ENCODE data around the gene ALPK3.

ALPK3 gene

DNA sequence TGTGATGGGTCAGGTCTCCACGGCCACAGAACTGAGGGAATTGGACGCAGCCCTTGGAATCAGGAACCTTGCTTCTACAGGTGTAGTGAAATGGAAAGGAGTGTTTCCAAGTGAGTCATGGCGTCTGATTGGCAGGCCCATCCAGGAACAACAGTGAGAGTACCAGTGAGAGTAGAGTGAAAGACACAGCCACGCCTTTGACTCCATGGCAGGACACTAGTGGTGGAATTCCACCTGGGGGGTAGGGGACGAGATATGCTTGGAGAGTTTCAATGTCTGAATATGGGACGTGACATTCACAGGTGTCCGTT is 64.3 kb downstream of the ALPK3 start:
- TF ChIP-seq, protein P1, sequence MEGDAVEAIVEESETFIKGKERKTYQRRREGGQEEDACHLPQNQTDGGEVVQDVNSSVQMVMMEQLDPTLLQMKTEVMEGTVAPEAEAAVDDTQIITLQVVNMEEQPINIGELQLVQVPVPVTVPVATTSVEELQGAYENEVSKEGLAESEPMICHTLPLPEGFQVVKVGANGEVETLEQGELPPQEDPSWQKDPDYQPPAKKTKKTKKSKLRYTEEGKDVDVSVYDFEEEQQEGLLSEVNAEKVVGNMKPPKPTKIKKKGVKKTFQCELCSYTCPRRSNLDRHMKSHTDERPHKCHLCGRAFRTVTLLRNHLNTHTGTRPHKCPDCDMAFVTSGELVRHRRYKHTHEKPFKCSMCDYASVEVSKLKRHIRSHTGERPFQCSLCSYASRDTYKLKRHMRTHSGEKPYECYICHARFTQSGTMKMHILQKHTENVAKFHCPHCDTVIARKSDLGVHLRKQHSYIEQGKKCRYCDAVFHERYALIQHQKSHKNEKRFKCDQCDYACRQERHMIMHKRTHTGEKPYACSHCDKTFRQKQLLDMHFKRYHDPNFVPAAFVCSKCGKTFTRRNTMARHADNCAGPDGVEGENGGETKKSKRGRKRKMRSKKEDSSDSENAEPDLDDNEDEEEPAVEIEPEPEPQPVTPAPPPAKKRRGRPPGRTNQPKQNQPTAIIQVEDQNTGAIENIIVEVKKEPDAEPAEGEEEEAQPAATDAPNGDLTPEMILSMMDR (IDR thresholded peaks at IDR 0.05; ENCODE audit: low read depth, low read length) = no peak
- no peak for DNase-seq
- no peak overlapping the region for H3K27ac ChIP-seq
- H3K4me3 ChIP-seq (ENCODE audit: low read depth, low read length) = no peak overlapping the region
- H3K9me3 ChIP-seq (ENCODE audit: severe bottlenecking) = no peaks in the 10 kb centered on the region
- H3K36me3 ChIP-seq = no peaks in the 10 kb centered on the region
- no peaks in the 10 kb centered on the region for H3K27me3 ChIP-seq (ENCODE audit: insufficient read depth, low read depth, severe bottlenecking)

GRCh38 chr15:84883466-84883865 is 66.3 kb downstream of the ALPK3 start:
- DNase-seq = no peak
- no peaks in the 10 kb centered on the region for H3K27me3 ChIP-seq (ENCODE audit: insufficient read depth, low read depth, severe bottlenecking)
- no peaks in the 10 kb centered on the region for H3K9me3 ChIP-seq (ENCODE audit: severe bottlenecking)
- no peak overlapping the region for H3K4me3 ChIP-seq (ENCODE audit: low read depth, low read length)
- no peak overlapping the region for H3K27ac ChIP-seq
- no peaks in the 10 kb centered on the region for H3K36me3 ChIP-seq
- TF ChIP-seq, protein P1 (IDR thresholded peaks at IDR 0.05; ENCODE audit: low read depth, low read length) = no peak

GRCh38 chr15:84883916-84884781 is 67.0 kb downstream of the ALPK3 start, which contains the start of gene SLC28A1:
Gene SLC28A1 (plus strand): TSS chr15:84884662. CDS start chr15:84887761, 3,099 bp downstream.
- H3K4me3 ChIP-seq (ENCODE audit: low read depth, low read length) = no peak within 1 kb of the TSS
- DNase-seq = no peak

GRCh38 chr15:84885801-84886200 is 68.6 kb downstream of the ALPK3 start:
- Histone ChIP-seq H3K27ac (no peak overlapping the region), H3K4me3 (ENCODE audit: low read depth, low read length) (no peak overlapping the region), H3K27me3 (ENCODE audit: insufficient read depth, low read depth, severe bottlenecking) (no peaks in the 10 kb centered on the region), H3K36me3 (no peaks in the 10 kb centered on the region), H3K9me3 (ENCODE audit: severe bottlenecking) (no peaks in the 10 kb centered on the region)
- TF ChIP-seq, protein P1 (IDR thresholded peaks at IDR 0.05; ENCODE audit: low read depth, low read length) = no peak
- DNase-seq = no peak

More at GRCh38 chr15:84883916-84884781, 67.0 kb downstream of the ALPK3 start, which contains the start of gene SLC28A1:
- H3K36me3 ChIP-seq = no peaks in the 10 kb centered on the region
- H3K27ac ChIP-seq = no peak within 1 kb of the TSS
- no peaks in the 10 kb centered on the region for H3K27me3 ChIP-seq (ENCODE audit: insufficient read depth, low read depth, severe bottlenecking)
- TF ChIP-seq, protein P1 (IDR thresholded peaks at IDR 0.05; ENCODE audit: low read depth, low read length) = no peak
- H3K9me3 ChIP-seq (ENCODE audit: severe bottlenecking) = no peaks in the 10 kb centered on the region

DNA sequence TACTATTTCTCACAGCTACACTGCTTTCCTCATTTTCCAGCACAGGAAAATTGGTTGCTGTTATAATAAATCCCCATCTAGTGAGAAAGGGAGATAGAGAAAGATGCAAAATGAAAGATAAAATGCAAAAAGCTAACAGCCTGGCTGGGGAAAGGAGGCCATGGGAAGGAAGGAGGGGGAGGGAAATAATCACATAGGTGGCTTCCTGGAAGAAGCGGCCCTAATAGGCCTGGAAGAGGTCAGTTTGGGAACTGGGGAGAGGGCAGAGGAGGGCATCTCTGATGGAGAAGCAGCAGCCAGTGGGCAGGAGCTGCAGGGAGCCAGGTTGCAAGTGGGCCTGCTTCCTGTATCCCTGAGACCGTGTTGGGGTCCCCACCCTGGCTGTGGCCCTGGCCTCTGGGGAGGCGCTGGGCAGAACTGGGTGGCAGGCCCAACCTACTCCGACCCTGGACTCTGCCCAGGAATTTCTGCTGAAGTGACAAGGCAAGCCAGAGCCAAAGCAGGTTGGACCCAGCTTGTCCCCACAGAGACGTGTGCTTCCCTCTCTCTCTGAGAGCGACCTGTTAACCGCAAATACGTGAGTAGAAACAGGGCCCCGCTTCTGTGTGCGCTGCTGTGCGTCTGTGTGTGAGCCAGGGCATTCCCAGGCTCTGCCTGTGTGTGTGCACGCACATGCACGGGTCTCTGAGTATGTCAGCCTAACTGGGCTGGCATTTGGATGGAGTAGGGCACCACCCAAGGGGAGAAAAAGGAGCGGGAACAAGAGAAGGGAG is 69.2 kb downstream of the ALPK3 start:
- Histone ChIP-seq H3K4me3 (ENCODE audit: low read depth, low read length) (no peak overlapping the region), H3K9me3 (ENCODE audit: severe bottlenecking) (no peaks in the 10 kb centered on the region), H3K27ac (no peak overlapping the region), H3K36me3 (no peaks in the 10 kb centered on the region), H3K27me3 (ENCODE audit: insufficient read depth, low read depth, severe bottlenecking) (no peaks in the 10 kb centered on the region)
- TF ChIP-seq, protein P1 (IDR thresholded peaks at IDR 0.05; ENCODE audit: low read depth, low read length) = no peak
- DNase-seq = no peak
